Right lobe of liver (tissue), 4 donors: ENCODE measurements around the gene PSMG3.

Experiments
- CTCF ChIP-seq, 4 donors: fragments of 200-600 bp in 3 of 4; fragments of 450-650 bp in 1 of 4; IDR thresholded peaks; one replicate each; pipeline versions ENCODE4 v1.5.1 to v1.8.0; 2016 to 2022; ENCODE audit warnings: antibody characterized with exemption in 4 of 4, mild to moderate bottlenecking in 2 of 4
- POLR2A ChIP-seq: fragments of 450-650 bp; IDR thresholded peaks from one replicate; pipeline ENCODE4 v1.6.1; 2017; ENCODE audit warnings: antibody characterized with exemption, mild to moderate bottlenecking
- donor health status: DM: no; HTN: no; CAD: no.
- donor health status: DM: no; HTN: no; CAD: no.
- donor health status: DM: no; HTN: yes; CAD: no.

- TF ChIP-seq CTCF (IDR thresholded peaks at IDR 0.05) (no peak), POLR2A (no peak)
Measured at GRCh38 chr7:1521456-1521855, 48.4 kb downstream of the PSMG3 start.
